ENCODE results near the gene TMEM26.

TMEM26 gene

DNA sequence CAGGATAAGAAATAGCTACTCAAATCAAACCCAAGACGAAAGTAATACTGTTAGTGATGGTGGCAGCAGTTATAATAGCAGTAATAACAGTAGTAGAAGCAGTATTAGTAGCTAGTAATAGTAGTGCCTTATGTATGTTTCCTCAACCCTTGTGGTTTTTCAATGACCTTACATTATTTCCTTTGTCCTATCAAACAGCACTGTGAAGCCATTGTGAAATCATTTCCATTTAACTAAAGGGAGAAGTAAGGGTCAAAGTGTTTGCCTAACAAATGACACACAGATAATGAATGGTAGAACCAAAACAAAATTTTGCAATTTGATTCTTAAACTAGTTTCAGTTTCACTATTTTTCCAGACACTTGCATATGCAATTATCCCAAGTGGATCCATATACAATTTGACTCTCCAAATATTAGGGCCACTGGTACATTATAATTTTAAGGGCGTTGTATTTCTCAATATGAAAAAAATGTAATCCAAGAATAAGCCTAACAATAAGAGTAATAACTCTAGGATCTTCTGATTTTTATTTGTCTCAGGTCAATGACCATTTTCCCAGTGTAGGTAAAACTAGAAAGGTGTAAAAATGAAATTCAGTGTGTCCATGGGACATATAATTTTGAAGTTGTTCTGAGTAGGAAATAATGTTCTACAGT, 33.7 kb upstream of the TMEM26 start:
- Histone ChIP-seq H3K4me1 (no peaks in the 10 kb centered on the region), H3K27ac (no peak overlapping the region), H3K9ac (no peak overlapping the region), H3K4me3 (ENCODE audit: low read depth, low read length) (no peak overlapping the region), H3K79me2 (no peaks in the 10 kb centered on the region), H2AFZ (no peak overlapping the region), H3K27me3 (ENCODE audit: control insufficient read depth, insufficient read depth, low read length) (no peaks in the 10 kb centered on the region), H3K9me3 (ENCODE audit: control insufficient read depth, low read length) (no peaks in the 10 kb centered on the region), H3K4me2 (ENCODE audit: low read length) (no peak overlapping the region), H3K36me3 (ENCODE audit: control insufficient read depth, insufficient read depth, low read length) (no peaks in the 10 kb centered on the region)
- TF ChIP-seq CTCF (IDR thresholded peaks at IDR 0.05): no peak

- H3K4me2 ChIP-seq (ENCODE audit: low read length): no peak overlapping the region
- H3K4me3 ChIP-seq (ENCODE audit: low read depth, low read length): no peak overlapping the region
- no peaks in the 10 kb centered on the region for H3K9me3 ChIP-seq (ENCODE audit: control insufficient read depth, low read length)
- no peaks in the 10 kb centered on the region for H3K79me2 ChIP-seq
- H3K4me1 ChIP-seq: no peaks in the 10 kb centered on the region
- H2AFZ ChIP-seq: no peak overlapping the region
- H3K9ac ChIP-seq: no peak overlapping the region
- TF ChIP-seq CTCF (IDR thresholded peaks at IDR 0.05): no peak
- H3K36me3 ChIP-seq (ENCODE audit: control insufficient read depth, insufficient read depth, low read length): no peaks in the 10 kb centered on the region
- H3K27ac ChIP-seq: no peak overlapping the region
- H3K27me3 ChIP-seq (ENCODE audit: control insufficient read depth, insufficient read depth, low read length): no peaks in the 10 kb centered on the region
Measured at GRCh38 chr10:61486251-61486650, 33.1 kb upstream of the TMEM26 start.

- Histone ChIP-seq H3K27ac (no peak overlapping the region), H2AFZ (no peak overlapping the region), H3K79me2 (no peaks in the 10 kb centered on the region), H3K9ac (no peak overlapping the region), H3K36me3 (ENCODE audit: control insufficient read depth, insufficient read depth, low read length) (no peaks in the 10 kb centered on the region), H3K4me2 (ENCODE audit: low read length) (no peak overlapping the region), H3K27me3 (ENCODE audit: control insufficient read depth, insufficient read depth, low read length) (no peaks in the 10 kb centered on the region), H3K9me3 (ENCODE audit: control insufficient read depth, low read length) (no peaks in the 10 kb centered on the region), H3K4me1 (no peaks in the 10 kb centered on the region), H3K4me3 (ENCODE audit: low read depth, low read length) (no peak overlapping the region)
- no peak for TF ChIP-seq CTCF (IDR thresholded peaks at IDR 0.05)
Measured at GRCh38 chr10:61481597-61481996, 28.4 kb upstream of the TMEM26 start.

GRCh38 chr10:61480208-61480607, 27.0 kb upstream of the TMEM26 start:
- Histone ChIP-seq H3K4me3 (ENCODE audit: low read depth, low read length) (no peak overlapping the region), H3K9ac (no peak overlapping the region), H3K27ac (no peak overlapping the region), H3K27me3 (ENCODE audit: control insufficient read depth, insufficient read depth, low read length) (no peaks in the 10 kb centered on the region), H2AFZ (no peak overlapping the region), H3K4me2 (ENCODE audit: low read length) (no peak overlapping the region), H3K9me3 (ENCODE audit: control insufficient read depth, low read length) (no peaks in the 10 kb centered on the region), H3K36me3 (ENCODE audit: control insufficient read depth, insufficient read depth, low read length) (no peaks in the 10 kb centered on the region), H3K4me1 (no peaks in the 10 kb centered on the region), H3K79me2 (no peaks in the 10 kb centered on the region)
- no peak for TF ChIP-seq CTCF (IDR thresholded peaks at IDR 0.05)

GRCh38 chr10:61478621-61479312, 25.6 kb upstream of the TMEM26 start:
- Histone ChIP-seq H3K79me2 (no peaks in the 10 kb centered on the region), H3K9ac (no peak overlapping the region), H3K27ac (no peak overlapping the region), H3K4me3 (ENCODE audit: low read depth, low read length) (no peak overlapping the region), H2AFZ (no peak overlapping the region), H3K4me2 (ENCODE audit: low read length) (no peak overlapping the region), H3K4me1 (no peaks in the 10 kb centered on the region), H3K27me3 (ENCODE audit: control insufficient read depth, insufficient read depth, low read length) (no peaks in the 10 kb centered on the region), H3K9me3 (ENCODE audit: control insufficient read depth, low read length) (no peaks in the 10 kb centered on the region), H3K36me3 (ENCODE audit: control insufficient read depth, insufficient read depth, low read length) (no peaks in the 10 kb centered on the region)
- no peak for TF ChIP-seq CTCF (IDR thresholded peaks at IDR 0.05)

All from parathyroid adenoma (tissue), 2 donors.